Activated B cell treated with CpG ODN at 0.5 μM for 24 hours (primary cell): ENCODE data around the gene MICU2. TPM values are rescaled to one million over a fixed set of nuclear protein-coding genes. Genes with fewer than 3 reads are reported as not detected.
"Not testable (repeated sequence)": the region's sequence is repeated elsewhere in the genome, so short reads cannot be mapped to it uniquely, and the experiment has no call there.

ENCODE experiments used
- ATAC-seq: fragments of 200-7000 bp; cut with Tn5 transposase; one replicate; pipeline ENCODE4 v1.10.0; 2021; ENCODE audit warnings: low read depth, mild to moderate bottlenecking, moderate library complexity
- CTCF ChIA-PET: fragments of 350-600 bp; sonication (Branson Sonifier 250); formaldehyde crosslinking; loops from one replicate; lab custom pipeline; 2021; ENCODE audit warnings: antibody characterized with exemption; lab: Charles Lee
- POLR2A ChIA-PET: fragments of 350-600 bp; sonication (Branson Sonifier 250); formaldehyde crosslinking; loops from one replicate; lab custom pipeline; 2021; ENCODE audit warnings: antibody characterized with exemption; lab: Charles Lee
- DNase-seq: peaks from one replicate; pipeline ENCODE4 v3.0.0; 2022
- H3K27ac Mint-ChIP-seq: one replicate; pipeline ENCODE4 v1.8.0; 2020; ENCODE audit warnings: mixed read lengths
- H3K27me3 Mint-ChIP-seq: one replicate; pipeline ENCODE4 v1.8.0; 2021; ENCODE audit warnings: mixed read lengths
- H3K36me3 Mint-ChIP-seq: one replicate; pipeline ENCODE4 v1.8.0; 2021; ENCODE audit warnings: low read depth, mixed read lengths
- H3K4me1 Mint-ChIP-seq: one replicate; pipeline ENCODE4 v1.8.0; 2021; ENCODE audit warnings: mixed read lengths
- H3K4me3 Mint-ChIP-seq: one replicate; pipeline ENCODE4 v1.8.0; 2020; ENCODE audit warnings: mild to moderate bottlenecking, mixed read lengths
- H3K9me3 Mint-ChIP-seq: one replicate; pipeline ENCODE4 v1.8.0; 2020; ENCODE audit warnings: mixed read lengths
- intact Hi-C: fragments of 100-400 bp; cut with micrococcal nuclease; formaldehyde crosslinking; loops from one replicate; pipeline ENCODE4 v1.15.1; 2024
- total RNA-seq: library from RNA; stranded (reverse); gene quantifications from 2 replicates; pipeline ENCODE4 v1.2.3, GENCODE V29; 2022
- TF ChIP-seq, protein P1 (sequence below): fragments of 200-600 bp; IDR thresholded peaks from one replicate; pipeline ENCODE4 v1.8.0; 2022; ENCODE audit warnings: antibody characterized with exemption, mild to moderate bottlenecking

Gene MICU2
- total RNA-seq, 1 donor from 2014 or later = 41.3 TPM

DNA sequence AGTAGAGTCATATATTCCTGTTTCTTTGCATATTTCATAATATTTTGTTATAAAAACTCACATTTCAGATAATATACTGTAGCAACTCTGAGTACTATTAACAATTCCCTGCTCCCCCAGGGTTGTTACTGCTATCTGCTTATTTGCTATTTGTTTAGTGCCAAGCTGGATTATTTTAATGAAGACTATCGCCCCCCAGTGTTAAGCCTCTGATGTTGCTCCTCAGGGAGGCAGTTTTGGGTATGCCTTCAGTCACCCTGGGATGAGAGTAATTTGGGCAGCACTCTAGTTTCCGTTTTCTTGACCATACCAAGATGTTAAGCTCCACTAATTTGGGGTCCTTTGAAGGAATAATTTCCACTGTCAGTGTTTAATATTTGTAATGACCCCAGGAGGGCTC, 46.0 kb downstream of the MICU2 start:
- no peak for ATAC-seq
- Mint-ChIP-seq H3K4me1 (peaks cover 5% of the 10 kb centered on the region), H3K27me3 (no peaks in the 10 kb centered on the region), H3K4me3 (no peak overlapping the region), H3K27ac (no peak overlapping the region), H3K36me3 (peaks cover 55% of the 10 kb centered on the region), H3K9me3 (peaks cover 5% of the 10 kb centered on the region)
- ChIA-PET POLR2A (no interaction called here), CTCF (interaction anchor here (0.8 to 0.9 kb wide), 2 partner anchors 10 to 11 kb away, joined by 3 read pairs; no protein-coding TSS in a partner anchor)
- intact Hi-C loops = no loop called here
- TF ChIP-seq, protein P1, sequence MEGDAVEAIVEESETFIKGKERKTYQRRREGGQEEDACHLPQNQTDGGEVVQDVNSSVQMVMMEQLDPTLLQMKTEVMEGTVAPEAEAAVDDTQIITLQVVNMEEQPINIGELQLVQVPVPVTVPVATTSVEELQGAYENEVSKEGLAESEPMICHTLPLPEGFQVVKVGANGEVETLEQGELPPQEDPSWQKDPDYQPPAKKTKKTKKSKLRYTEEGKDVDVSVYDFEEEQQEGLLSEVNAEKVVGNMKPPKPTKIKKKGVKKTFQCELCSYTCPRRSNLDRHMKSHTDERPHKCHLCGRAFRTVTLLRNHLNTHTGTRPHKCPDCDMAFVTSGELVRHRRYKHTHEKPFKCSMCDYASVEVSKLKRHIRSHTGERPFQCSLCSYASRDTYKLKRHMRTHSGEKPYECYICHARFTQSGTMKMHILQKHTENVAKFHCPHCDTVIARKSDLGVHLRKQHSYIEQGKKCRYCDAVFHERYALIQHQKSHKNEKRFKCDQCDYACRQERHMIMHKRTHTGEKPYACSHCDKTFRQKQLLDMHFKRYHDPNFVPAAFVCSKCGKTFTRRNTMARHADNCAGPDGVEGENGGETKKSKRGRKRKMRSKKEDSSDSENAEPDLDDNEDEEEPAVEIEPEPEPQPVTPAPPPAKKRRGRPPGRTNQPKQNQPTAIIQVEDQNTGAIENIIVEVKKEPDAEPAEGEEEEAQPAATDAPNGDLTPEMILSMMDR = no peak
- no peak for DNase-seq

GRCh38 chr13:21556051-21556450, 47.9 kb downstream of the MICU2 start:
- intact Hi-C loops = no loop called here
- Mint-ChIP-seq H3K27me3 (no peaks in the 10 kb centered on the region), H3K4me3 (no peak overlapping the region), H3K27ac (no peak overlapping the region), H3K36me3 (peaks cover 47% of the 10 kb centered on the region), H3K4me1 (peaks cover 5% of the 10 kb centered on the region), H3K9me3 (peaks cover 3% of the 10 kb centered on the region)
- ChIA-PET CTCF (no interaction called here), POLR2A (no interaction called here)
- TF ChIP-seq, protein P1 = no peak
- no peak for DNase-seq
- no peak for ATAC-seq

- H3K27ac Mint-ChIP-seq, H3K4me3 Mint-ChIP-seq, DNase-seq, intact Hi-C loops, CTCF ChIA-PET, ATAC-seq, H3K9me3 Mint-ChIP-seq, POLR2A ChIA-PET, H3K27me3 Mint-ChIP-seq, H3K4me1 Mint-ChIP-seq: not testable (repeated sequence)
- peaks cover 40% of the 10 kb centered on the region for H3K36me3 Mint-ChIP-seq
These were observed 50.7 kb downstream of the MICU2 start for GRCh38 chr13:21553261-21553660.

DNA sequence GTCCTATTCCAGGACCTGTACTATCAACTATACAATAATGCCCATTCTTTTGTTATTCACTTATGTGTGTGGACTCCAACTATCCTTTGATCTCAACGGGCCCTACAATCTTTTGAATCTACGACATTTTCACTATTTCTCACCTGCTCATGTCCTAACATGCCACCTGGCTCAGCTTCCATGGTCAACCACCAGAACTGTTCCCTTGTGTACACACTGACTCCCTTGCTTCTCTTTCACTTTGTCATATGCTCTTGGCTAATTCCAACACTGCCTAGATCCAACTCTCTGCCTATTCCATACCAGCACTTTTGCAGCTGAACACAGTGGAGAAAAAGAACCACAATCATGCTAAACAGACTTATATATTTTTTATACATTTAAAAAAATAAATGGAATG, 53.1 kb downstream of the MICU2 start:
- intact Hi-C loops = no loop called here
- Mint-ChIP-seq H3K9me3 (peaks cover 3% of the 10 kb centered on the region), H3K36me3 (peaks cover 32% of the 10 kb centered on the region), H3K4me3 (no peak overlapping the region), H3K4me1 (peaks cover 5% of the 10 kb centered on the region), H3K27me3 (no peaks in the 10 kb centered on the region), H3K27ac (no peak overlapping the region)
- TF ChIP-seq, protein P1 = no peak
- ChIA-PET POLR2A (no interaction called here), CTCF (interaction anchor here (0.8 kb wide), 1 partner anchor 87 kb away, joined by 3 read pairs; no protein-coding TSS in a partner anchor)
- no peak for DNase-seq
- ATAC-seq = no peak

GRCh38 chr13:21549633-21550032, 54.3 kb downstream of the MICU2 start:
- DNase-seq = no peak
- Mint-ChIP-seq H3K4me1 (peaks cover 6% of the 10 kb centered on the region), H3K9me3 (peaks cover 3% of the 10 kb centered on the region), H3K27ac (no peak overlapping the region), H3K4me3 (no peak overlapping the region), H3K36me3 (peaks cover 37% of the 10 kb centered on the region), H3K27me3 (no peaks in the 10 kb centered on the region)
- no peak for ATAC-seq
- intact Hi-C loops = no loop called here
- ChIA-PET POLR2A (interaction anchor here (0.7 kb wide), 1 partner anchor 17 kb away, joined by 4 read pairs; no protein-coding TSS in a partner anchor), CTCF (no interaction called here)
- TF ChIP-seq, protein P1 = no peak

DNA sequence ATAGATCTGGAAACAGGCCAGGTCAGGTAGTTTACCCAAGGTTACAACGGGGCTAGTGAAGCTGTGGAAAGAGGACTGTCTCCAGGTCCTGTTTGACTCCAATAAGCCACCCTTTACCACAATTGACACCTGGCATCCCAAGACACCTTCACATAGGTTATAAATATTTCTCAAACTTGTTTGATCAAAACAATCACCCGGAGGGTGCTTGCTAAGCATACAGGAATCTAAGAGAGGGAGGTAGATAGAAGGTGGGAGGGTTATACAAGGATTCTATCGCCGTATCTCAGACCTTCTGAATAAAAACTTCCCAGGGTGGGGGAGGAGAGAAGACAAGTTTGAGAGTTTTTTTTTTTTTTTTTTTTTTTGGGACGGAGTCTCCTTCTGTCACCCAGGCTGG, 55.4 kb downstream of the MICU2 start:
- Mint-ChIP-seq H3K4me3 (no peak overlapping the region), H3K4me1 (peaks cover 14% of the 10 kb centered on the region), H3K27me3 (no peaks in the 10 kb centered on the region), H3K9me3 (peaks cover 3% of the 10 kb centered on the region), H3K27ac (no peak overlapping the region), H3K36me3 (peaks cover 39% of the 10 kb centered on the region)
- DNase-seq = no peak
- ChIA-PET POLR2A (no interaction called here), CTCF (no interaction called here)
- no peak for ATAC-seq
- intact Hi-C loops = no loop called here
- TF ChIP-seq, protein P1 = no peak
